Activated B cell treated with CpG ODN at 0.5 μM for 24 hours (primary cell): ENCODE results near the gene LRBA. TPM values are rescaled to one million over a fixed set of nuclear protein-coding genes. Genes with fewer than 3 reads are reported as not detected.

Experiments
- ATAC-seq: fragments of 200-7000 bp; cut with Tn5 transposase; one replicate; pipeline ENCODE4 v1.10.0; 2021; ENCODE audit warnings: low read depth, mild to moderate bottlenecking, moderate library complexity
- CTCF ChIA-PET: fragments of 350-600 bp; sonication (Branson Sonifier 250); formaldehyde crosslinking; loops from one replicate; lab custom pipeline; 2021; ENCODE audit warnings: antibody characterized with exemption; lab: Charles Lee
- POLR2A ChIA-PET: fragments of 350-600 bp; sonication (Branson Sonifier 250); formaldehyde crosslinking; loops from one replicate; lab custom pipeline; 2021; ENCODE audit warnings: antibody characterized with exemption; lab: Charles Lee
- DNase-seq: peaks from one replicate; pipeline ENCODE4 v3.0.0; 2022
- H3K27ac Mint-ChIP-seq: one replicate; pipeline ENCODE4 v1.8.0; 2020; ENCODE audit warnings: mixed read lengths
- H3K27me3 Mint-ChIP-seq: one replicate; pipeline ENCODE4 v1.8.0; 2021; ENCODE audit warnings: mixed read lengths
- H3K36me3 Mint-ChIP-seq: one replicate; pipeline ENCODE4 v1.8.0; 2021; ENCODE audit warnings: low read depth, mixed read lengths
- H3K4me1 Mint-ChIP-seq: one replicate; pipeline ENCODE4 v1.8.0; 2021; ENCODE audit warnings: mixed read lengths
- H3K4me3 Mint-ChIP-seq: one replicate; pipeline ENCODE4 v1.8.0; 2020; ENCODE audit warnings: mild to moderate bottlenecking, mixed read lengths
- H3K9me3 Mint-ChIP-seq: one replicate; pipeline ENCODE4 v1.8.0; 2020; ENCODE audit warnings: mixed read lengths
- intact Hi-C: fragments of 100-400 bp; cut with micrococcal nuclease; formaldehyde crosslinking; loops from one replicate; pipeline ENCODE4 v1.15.1; 2024
- total RNA-seq: library from RNA; stranded (reverse); gene quantifications from 2 replicates; pipeline ENCODE4 v1.2.3, GENCODE V29; 2022
- TF ChIP-seq, protein P1 (sequence below): fragments of 200-600 bp; IDR thresholded peaks from one replicate; pipeline ENCODE4 v1.8.0; 2022; ENCODE audit warnings: antibody characterized with exemption, mild to moderate bottlenecking

LRBA gene
- total RNA-seq, 1 donor from 2014 or later: 66.5 TPM

DNA sequence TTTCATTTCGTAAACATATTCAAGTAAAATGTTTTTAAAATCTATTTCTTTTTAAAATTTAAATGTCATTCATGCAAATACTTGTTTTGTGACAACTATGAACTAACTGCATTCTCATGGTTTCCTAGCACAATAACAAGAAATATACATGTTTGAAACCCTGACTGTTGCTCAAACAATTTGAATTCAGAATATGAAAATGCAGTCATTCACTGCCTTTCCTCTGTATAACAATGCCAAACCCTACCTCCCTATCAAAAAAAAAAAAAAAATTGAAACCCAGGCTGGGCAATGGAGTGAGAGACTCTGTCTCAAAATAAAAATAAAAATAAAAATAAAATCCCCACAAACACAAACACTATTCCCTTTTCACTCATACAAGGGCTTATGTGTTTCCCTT, 391.0 kb downstream of the LRBA start:
- Mint-ChIP-seq H3K4me3 (no peak overlapping the region), H3K27ac (no peak overlapping the region), H3K9me3 (peaks cover 5% of the 10 kb centered on the region), H3K36me3 (peaks cover 23% of the 10 kb centered on the region), H3K4me1 (peaks cover 3% of the 10 kb centered on the region), H3K27me3 (no peaks in the 10 kb centered on the region)
- POLR2A ChIA-PET: no interaction called here
- CTCF ChIA-PET: no interaction called here
- TF ChIP-seq, protein P1, sequence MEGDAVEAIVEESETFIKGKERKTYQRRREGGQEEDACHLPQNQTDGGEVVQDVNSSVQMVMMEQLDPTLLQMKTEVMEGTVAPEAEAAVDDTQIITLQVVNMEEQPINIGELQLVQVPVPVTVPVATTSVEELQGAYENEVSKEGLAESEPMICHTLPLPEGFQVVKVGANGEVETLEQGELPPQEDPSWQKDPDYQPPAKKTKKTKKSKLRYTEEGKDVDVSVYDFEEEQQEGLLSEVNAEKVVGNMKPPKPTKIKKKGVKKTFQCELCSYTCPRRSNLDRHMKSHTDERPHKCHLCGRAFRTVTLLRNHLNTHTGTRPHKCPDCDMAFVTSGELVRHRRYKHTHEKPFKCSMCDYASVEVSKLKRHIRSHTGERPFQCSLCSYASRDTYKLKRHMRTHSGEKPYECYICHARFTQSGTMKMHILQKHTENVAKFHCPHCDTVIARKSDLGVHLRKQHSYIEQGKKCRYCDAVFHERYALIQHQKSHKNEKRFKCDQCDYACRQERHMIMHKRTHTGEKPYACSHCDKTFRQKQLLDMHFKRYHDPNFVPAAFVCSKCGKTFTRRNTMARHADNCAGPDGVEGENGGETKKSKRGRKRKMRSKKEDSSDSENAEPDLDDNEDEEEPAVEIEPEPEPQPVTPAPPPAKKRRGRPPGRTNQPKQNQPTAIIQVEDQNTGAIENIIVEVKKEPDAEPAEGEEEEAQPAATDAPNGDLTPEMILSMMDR: no peak
- DNase-seq: no peak
- intact Hi-C loops: no loop called here
- ATAC-seq: no peak

DNA sequence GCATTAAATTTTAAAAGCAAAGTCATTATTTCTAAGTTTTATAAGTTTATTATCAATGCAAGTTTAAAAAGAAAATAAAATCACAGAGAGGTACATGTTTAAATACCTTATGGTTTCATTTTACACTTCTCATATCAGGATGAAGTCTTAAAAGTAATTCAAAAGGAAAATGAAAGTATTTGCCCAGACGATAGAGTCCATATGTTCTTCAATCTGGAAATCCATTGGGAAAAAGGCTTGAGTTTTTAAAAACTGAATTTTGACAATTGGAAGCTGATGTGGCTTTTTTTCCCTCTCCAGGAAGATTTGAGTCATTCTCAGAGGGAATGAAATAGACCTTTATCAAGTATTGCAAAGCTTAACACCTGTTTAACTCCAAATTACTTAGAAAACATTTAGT, 396.0 kb downstream of the LRBA start:
- peaks cover 5% of the 10 kb centered on the region for H3K9me3 Mint-ChIP-seq
- H3K4me3 Mint-ChIP-seq: no peak overlapping the region
- peaks cover 3% of the 10 kb centered on the region for H3K4me1 Mint-ChIP-seq
- peaks cover 29% of the 10 kb centered on the region for H3K36me3 Mint-ChIP-seq
- CTCF ChIA-PET: no interaction called here
- POLR2A ChIA-PET: no interaction called here
- DNase-seq (no peak), ATAC-seq (no peak)
- H3K27me3 Mint-ChIP-seq: no peaks in the 10 kb centered on the region
- H3K27ac Mint-ChIP-seq: no peak overlapping the region
- intact Hi-C loops: no loop called here
- TF ChIP-seq, protein P1: no peak

DNA sequence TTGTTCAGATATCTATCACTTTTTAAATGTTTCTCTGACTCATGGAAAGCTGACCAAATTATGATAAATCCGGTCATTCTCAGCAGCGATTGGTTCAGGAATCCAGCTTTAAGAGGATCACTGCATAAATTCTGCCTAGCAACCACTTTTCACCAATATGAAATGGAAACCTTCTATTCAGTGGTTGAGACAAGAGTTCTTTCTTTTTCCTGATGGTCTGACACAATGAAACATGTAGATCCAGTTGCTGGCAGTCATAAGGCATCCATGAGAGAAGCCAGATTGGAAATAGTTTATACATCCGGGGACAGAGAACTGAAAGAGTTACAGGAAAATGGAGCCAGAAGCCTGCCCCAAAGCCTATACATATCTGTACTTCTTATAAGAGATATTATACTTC, 406.0 kb downstream of the LRBA start:
- H3K4me3 Mint-ChIP-seq: no peak overlapping the region
- ChIA-PET POLR2A (no interaction called here), CTCF (no interaction called here)

DNA sequence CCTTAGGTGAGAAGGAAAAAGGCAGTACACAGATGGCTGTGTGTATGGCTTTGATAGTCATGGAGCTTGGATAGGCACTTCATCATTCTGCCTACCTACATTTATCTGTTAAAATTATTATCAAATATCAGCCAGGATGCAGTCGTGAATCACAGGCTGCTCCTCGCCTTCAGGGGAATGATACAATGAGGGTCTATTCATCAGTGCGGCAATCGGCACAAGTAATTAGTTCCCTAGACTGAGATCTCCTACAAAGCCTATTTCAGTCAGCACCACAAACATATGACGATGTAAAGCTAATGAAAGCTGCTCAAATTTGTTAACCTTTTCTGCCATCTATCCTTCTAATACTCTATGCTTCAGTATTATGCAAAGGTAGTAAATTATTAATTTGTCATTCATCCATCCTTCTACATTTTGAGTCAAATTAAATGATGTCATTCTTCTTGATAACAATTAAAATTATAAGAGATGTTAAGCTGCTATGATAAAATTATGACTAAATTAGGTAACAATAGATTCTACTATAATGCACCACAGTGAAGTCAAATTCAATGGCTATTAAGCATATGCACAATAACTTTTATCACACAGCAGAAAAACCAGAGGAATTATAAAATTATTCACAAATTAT, 414.2 kb downstream of the LRBA start:
- ChIA-PET CTCF (no interaction called here), POLR2A (no interaction called here)
- H3K4me1 Mint-ChIP-seq: no peaks in the 10 kb centered on the region
- TF ChIP-seq, protein P1: no peak
- no peak overlapping the region for H3K4me3 Mint-ChIP-seq
- intact Hi-C loops: no loop called here
- H3K27ac Mint-ChIP-seq: no peak overlapping the region
- DNase-seq (no peak), ATAC-seq (no peak)
- H3K27me3 Mint-ChIP-seq: no peaks in the 10 kb centered on the region
- H3K36me3 Mint-ChIP-seq: peaks cover 18% of the 10 kb centered on the region
- H3K9me3 Mint-ChIP-seq: no peaks in the 10 kb centered on the region

More for the DNA sequence above, 406.0 kb downstream of the LRBA start:
- DNase-seq (no peak), ATAC-seq (no peak)
- no peak overlapping the region for H3K27ac Mint-ChIP-seq
- intact Hi-C loops: no loop called here
- TF ChIP-seq, protein P1: no peak
- no peaks in the 10 kb centered on the region for H3K27me3 Mint-ChIP-seq
- no peaks in the 10 kb centered on the region for H3K9me3 Mint-ChIP-seq
- peaks cover 8% of the 10 kb centered on the region for H3K36me3 Mint-ChIP-seq
- H3K4me1 Mint-ChIP-seq: no peaks in the 10 kb centered on the region

DNA sequence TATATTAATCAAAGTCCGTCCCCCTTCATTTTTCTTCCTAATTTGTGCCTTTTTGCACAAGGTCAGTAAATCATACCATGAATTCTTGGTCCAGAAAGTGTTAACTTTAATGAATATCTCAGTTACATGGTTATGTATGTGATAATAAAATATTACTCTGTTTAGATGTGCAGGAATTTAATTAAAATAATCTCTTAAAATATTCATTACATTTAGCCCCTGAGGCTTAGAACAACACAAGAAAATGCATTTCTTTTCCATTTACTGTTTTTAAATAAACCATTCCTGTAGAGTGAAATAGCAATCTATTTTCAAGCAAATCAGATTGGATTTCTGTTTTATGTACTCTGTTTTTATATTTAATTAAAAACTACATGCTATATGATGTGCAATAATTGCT, 415.5 kb downstream of the LRBA start:
- no peaks in the 10 kb centered on the region for H3K4me1 Mint-ChIP-seq
- intact Hi-C loops: loop anchor here (10.0 kb wide), 1 partner anchor 265 kb away; no protein-coding TSS in a partner anchor
- ATAC-seq (no peak), DNase-seq (no peak)
- no peaks in the 10 kb centered on the region for H3K27me3 Mint-ChIP-seq
- ChIA-PET POLR2A (no interaction called here), CTCF (no interaction called here)
- no peak overlapping the region for H3K4me3 Mint-ChIP-seq
- H3K36me3 Mint-ChIP-seq: peaks cover 18% of the 10 kb centered on the region
- no peaks in the 10 kb centered on the region for H3K9me3 Mint-ChIP-seq
- no peak overlapping the region for H3K27ac Mint-ChIP-seq
- TF ChIP-seq, protein P1: no peak
